Activated effector memory CD4-positive, alpha-beta T cell treated with Interleukin-2 at 50 U/mL for 16 hours (primary cell): ENCODE results near the gene CDK9.
A peak's percentile ranks its signal among the peaks of the same experiment; 100 is the strongest.
"Not testable (repeated sequence)": the region's sequence is repeated elsewhere in the genome, so short reads cannot be mapped to it uniquely, and the experiment has no call there.

Experiments
- DNase-seq: peaks from one replicate; pipeline ENCODE4 v3.0.0-alpha.2; 2020

The CDK9 gene

DNA sequence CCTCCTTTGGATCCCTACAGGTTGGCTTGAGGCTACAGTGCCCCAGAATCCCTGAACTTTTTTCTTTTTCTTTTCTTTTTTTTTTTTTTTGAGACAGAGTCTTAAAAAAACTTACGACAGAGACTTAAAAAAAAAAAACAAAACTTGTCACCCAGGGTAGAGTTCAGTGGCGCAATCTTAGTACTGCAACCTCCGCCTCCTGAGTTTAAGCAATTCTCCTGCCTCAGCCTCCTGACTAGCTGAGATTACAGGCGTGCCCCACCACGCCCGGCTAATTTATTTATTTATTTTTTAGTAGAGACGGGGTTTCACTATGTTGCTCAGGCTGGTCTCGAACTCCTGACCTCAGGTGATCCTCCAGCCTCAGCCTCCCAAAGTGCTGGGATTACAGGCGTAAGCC, 4.9 kb upstream of the CDK9 start:
- DNase-seq = not testable (repeated sequence)

DNA sequence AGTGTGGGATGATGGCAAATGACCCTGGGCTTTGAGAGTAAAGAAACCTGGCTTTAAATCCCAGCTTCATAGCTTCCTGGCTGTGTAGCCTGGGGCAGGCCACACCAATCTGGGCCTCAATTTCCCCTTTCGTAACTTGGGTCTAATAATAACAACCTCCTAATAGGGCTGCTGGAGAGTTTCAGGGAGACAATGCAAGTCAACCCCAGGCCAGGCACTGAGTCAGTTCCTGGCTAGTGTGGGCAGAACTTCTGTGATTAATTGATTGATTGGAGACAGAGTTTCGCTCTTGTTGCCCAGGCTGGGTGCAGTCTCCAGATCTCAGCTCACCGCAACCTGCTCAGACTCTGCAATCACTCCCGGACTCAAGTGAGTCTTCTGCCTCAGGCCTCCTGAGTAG, 4.0 kb upstream of the CDK9 start:
- DNase-seq = no peak

DNA sequence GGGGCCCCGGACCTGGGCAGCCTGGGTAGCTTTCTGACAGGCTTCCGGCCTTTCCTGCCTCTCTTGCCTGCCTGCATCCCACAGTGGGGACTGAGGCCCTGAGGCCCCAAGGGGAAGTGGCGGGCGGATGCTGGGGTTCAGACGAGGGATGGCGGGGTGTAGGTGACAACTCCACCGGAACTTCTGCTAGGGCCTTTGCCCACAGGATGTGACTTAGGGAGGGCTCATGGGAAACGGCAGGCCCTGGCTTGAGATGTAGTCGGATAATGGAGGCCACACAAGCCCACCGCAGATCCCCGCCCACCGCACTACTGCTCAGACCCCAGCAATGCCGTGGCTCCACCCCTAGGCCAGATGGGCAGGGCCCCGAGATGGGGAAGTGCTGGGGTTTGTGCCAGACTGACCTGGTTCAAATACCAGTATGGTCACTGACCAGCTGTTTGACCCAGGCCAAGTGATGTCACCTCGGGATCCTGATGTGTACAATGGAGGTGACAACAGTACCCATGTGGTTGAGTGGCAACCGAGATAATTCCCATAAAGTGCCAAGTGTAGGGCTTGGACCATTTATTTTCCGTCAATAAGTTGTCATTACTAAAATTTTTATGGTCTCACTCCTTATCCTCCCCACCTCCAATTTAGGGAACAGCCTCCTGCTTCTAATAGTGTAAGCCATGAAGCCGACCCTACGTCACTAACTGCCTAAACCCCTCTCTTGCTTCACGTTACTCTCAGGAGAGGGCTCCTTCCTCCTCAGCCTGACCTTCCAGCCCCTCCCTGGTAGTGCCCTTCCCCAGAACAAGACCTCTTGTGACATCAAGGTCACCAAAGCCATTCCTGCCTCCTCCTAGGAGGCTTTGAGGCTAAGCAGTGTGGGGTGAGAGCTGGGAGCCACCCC, 2.5 kb upstream of the CDK9 start:
- peak; percentile 69 for DNase-seq

DNA sequence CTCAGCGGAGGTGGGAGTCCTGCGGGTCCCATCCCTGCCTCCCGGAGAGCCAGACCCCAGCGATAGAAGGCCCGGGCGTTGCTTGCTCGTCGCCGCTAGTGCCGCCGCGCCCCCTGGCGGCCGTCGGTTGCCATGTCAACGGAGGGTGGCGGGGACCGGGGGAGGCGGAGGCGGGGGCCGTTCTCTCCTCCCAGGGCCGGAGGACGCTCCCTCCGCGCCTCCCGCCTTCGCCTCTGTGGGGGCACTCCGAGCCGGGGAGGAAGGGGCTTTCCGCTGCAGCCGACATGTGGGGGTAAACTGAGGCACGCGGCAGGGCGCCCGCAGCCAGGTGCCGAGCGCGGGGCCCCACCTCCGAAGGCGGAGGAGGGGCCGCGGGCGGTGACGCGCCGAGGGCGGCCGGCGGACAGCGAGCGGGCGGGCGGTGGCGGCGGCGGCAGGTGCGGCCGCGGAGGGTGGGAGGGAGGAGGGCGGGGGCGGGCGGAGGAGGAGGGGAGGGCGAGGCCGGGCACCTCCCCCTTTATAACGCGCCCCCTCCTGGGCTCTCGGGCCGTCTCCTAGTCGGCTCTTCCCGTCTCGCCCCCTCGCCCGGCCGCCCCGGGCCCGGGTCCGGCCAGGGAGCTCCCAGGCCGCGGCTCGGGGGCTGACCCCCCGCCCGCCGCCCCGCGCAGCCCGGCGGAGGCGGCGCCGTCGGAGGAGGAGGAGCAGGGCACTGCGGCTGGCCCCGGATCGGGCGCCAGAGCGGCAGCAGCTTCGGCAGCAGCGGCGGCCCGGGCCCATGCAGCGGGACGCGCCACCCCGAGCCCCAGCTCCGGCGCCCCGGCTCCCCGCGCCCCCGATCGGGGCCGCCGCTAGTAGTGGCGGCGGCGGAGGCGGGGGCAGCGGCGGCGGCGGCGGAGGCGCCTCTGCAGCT, 556 bp upstream of the CDK9 start:
- peak; percentile 89 for DNase-seq

DNA sequence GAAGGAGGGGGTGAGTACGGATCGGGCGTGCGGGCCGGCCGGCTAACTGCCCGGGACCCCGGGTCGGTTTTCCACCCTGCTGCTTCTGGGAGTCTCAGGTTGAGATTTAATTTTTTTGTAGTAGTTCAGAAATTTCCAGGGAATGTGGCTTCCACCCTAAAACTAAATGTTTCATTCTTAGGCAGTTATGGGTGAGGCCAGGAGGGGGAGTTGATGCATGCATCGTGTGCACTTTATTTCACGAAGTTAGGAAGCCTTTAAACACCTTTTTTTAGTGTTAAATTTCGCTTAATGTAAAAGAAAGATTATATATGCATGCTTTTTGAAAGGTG, 905 bp downstream of the CDK9 start:
- DNase-seq = no peak

DNA sequence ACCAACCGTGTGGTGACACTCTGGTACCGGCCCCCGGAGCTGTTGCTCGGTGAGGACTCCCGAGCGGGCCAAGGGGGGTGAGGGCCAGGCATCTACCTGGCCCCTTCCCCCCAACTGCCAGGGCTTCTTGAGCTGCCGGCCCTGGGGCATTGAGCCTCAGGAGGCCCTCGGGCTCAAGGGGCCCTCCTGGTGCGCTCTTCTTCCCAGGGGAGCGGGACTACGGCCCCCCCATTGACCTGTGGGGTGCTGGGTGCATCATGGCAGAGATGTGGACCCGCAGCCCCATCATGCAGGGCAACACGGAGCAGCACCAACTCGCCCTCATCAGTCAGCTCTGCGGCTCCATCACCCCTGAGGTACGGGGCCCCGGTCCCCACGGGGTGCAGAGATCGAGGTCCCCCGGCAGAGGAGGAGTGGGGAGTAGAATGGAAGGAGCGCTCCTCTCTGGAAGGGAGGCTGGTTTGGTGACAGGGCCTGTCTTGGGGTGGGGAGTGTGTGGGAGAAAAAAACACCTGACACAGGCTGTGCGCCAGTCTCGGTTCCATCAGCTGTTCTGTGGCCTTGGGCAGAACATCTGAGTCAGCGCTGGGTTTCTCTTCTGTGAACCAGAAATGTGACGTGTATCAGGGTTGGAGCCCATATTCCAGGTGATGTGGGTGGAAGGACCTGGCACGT, 2.6 kb downstream of the CDK9 start:
- no peak for DNase-seq

DNA sequence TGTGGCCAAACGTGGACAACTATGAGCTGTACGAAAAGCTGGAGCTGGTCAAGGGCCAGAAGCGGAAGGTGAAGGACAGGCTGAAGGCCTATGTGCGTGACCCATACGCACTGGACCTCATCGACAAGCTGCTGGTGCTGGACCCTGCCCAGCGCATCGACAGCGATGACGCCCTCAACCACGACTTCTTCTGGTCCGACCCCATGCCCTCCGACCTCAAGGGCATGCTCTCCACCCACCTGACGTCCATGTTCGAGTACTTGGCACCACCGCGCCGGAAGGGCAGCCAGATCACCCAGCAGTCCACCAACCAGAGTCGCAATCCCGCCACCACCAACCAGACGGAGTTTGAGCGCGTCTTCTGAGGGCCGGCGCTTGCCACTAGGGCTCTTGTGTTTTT, 3.3 kb downstream of the CDK9 start:
- no peak for DNase-seq

DNA sequence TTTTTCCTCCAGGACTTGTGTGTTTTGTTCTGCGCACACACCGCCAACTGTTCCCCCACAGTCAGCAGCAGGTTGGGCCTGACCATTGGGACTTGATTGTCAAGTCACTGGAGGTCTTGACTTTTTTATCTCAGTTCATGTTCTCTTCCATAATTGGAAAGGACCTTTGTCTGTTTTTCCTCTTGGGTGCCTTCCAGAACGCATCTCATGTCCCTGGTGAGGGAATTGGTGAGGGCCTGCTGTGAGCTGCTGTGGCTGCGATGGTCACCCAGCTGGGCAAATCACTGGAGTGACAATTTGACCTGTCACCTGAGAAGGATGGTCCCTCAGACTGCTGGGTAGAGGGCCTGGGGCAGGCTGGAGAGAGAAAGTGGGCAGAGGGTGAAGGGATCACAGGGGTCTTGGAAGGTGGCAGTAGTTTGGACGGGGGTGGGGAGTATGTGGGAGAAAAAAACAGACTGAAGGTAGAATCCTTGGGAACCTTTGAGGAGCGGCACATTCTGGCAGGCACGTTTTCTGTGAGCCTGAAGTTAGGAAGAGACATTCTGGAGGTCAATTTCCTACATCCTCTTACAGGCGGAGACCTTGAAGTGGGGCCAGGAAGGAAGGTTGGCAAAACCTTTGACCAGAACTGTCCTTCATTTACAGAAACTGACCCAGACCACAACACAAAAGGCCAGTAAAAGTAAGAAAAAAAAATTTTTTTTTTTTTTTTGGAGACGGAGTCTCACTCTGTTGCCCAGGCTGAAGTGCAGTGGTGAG, 4.4 kb downstream of the CDK9 start:
- no peak for DNase-seq

DNA sequence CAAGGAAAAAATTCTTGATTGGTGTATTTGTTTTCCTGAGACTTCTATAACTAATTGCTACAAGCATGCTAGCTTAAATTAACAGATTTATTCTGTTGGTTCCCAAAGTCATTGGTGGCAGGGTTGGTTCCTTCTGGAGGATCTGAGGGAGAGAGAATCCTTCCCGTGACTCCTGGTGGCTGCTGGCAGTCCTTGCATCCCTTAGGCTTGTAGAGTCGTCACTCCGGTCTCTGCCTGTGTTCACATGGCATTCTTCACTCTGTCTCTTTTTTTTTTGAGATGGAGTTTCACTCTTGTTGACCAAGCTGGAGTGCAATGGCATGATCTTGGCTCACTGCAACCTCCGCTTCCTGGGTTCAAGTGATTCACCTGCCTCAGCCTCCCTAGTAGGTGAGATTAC, 5.3 kb downstream of the CDK9 start:
- no peak for DNase-seq

DNA sequence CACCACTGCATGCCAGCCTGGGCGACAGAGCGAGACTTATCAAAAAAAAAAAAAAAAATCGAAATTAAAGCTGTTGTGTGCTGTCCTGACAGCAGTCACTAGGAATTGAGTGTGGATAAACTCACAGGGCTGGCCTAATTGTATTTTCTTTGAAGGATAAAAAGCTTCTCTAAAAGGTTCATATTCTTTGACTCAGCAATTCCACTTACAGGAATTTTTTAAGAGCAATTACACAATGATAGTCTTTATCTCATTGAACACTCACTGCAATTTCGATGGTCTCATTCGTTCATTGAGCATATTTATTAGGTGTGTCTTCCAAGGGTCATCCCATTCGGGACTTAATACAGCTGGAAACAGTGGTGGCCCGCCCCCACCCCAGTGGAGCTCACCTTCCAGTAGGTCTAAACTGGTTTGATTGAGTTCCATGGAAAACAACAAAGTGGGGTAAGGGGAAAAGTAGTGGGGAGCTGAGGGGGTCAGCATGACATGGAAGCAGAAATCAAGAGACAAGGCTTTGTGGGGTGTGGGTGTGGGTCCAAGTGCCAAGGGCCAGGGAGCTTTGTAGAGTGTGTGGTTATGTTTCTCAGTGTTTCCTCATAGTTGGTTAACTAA, 6.7 kb downstream of the CDK9 start:
- DNase-seq = no peak

DNA sequence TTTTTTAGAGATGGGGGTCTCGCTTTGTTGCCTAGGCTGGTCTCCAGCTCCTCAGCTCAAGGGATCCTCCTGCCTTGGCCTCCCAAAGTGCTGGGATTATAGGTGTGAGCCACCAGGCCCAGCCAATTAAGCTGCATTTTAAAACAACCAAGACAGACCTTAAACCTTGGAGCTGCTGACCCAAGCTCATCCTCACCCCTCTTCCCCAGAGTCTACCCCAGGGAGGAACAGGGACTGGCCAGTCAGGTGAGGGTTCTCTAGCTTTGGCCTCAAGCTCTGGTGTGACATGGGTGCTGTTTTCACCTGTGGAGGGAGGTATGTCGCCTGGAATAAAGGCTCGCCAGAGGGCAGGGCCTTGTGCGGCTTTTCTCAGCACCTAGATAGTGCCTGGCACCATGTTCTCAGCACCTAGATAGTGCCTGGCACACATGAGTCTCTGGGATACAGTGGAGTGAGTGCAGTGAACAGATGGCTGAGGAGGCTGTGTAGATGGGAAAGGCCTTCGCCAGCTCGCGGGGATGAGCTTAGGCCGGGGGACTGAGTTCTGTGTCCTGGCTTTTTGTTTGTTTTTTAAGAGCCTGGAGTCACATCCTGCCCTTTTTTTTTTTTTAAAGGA, 7.4 kb downstream of the CDK9 start:
- DNase-seq = no peak

DNA sequence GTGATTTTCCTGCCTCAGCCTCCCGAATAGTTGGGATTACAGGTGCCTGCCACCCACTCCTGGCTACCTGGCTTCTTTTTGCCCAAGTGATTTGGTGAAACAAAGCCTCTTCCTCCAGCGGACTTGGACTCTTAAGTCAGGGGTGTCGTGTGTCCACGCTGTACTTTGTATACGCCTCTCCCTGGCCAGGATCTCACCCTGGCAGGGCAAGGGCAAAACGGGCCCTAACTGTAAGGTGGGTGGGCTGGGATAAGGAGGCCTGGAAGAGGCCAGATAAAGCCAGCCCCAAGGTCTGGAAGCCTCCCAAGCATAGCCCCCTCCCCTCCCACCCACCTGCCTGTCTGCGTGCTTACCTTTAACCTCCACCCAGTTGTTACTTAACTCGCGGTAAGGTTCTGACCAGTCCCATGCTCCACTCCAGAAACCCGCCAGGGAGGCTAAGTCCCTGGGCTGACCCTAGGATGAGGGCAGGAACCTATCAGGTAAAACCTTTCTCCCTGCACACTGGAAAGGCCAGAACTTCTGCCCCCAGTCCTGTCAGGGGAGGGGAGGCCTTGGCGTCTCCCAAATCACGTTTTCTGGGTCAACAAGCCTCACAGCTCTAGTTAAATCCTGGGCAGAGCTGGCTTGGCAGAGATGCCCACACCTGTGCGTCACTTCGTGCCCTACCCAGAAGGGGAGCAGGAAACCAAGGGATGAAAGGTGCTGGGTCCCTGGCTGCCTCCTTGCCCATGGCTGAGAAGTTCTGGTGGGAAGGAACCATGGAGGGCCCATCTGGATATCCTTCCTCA, 8.4 kb downstream of the CDK9 start:
- DNase-seq = no peak

DNA sequence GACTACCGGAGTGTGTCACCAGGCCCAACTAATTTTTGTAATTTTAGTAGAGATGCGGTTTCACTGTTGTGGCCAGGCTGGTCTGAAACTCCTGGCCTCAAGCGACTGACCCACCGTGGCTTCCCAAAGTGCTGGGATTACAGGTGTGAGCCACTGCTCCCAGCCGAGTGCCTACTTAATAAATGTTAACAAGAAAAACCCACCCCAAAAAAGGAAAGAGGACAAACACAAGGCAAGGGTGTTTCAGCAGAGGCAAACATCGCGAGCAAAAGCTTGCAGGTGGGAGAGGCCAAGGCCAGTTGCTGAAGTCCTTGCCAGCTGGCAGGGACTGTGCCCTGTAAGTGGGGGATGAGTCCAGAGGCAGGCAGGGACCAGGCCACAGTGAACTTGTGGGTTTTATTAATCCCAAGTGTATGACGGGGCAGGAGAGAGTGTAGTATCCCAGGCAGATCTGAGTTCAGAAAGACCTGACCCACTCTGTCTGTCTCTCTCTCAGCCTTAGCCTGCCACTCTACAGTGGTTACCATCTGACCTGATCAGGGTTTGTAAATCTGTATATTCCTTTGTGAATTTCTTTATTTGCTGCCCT, 10.5 kb downstream of the CDK9 start:
- DNase-seq = no peak

DNA sequence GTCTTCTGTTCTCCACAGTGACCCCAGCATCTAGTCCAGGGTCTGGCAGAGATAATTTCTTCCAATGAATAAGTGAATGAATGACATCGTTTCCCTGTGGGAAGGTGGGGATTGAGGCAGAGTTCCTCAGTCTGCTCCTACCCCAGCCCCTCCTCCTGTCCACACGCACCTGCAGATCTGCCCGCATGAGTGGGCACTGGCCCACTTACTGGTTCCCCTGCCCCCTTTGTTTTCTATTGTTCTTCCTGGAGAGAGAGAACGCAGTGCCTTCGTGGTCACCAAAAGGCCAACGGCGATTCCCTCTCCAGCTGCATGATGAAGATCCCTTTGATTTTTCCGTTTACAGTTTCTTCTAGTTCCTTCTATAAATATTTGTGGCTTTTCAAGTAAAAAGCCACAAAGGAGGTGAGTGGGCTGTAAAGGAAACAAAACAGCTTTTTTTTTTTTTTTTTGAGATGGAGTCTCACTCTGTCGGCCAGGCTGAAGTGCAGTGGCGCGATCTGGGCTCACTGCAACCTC, 11.1 kb downstream of the CDK9 start:
- no peak for DNase-seq

DNA sequence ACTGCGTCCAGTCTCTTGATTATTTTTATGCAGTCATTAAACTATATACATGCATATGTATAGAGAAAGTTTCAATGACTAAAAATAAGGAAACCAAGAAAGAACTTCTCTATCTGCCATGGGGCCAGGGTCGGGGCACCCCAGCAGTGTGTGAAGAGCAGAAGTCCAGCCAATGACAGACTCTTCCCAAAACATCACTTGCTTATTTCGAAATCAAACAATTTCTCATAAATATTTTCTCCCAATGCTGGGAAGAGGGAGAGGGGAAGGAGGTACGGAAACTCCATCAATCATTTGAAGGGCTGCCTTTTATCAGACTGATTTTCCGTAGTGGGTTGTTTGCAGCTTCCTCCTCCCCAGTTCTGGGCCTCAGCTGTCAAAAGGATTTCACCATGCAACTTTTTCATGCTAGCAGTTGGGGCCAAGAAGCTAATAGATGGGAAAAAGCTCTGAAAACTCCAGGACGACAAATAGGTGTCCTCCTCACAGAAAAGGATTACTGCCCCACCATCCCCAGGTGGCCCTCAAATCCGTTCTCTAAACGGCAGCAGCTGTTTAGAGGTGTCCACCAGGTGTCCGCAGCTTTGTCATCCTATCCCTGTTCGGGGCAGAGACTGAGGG, 16.2 kb downstream of the CDK9 start:
- no peak for DNase-seq

DNA sequence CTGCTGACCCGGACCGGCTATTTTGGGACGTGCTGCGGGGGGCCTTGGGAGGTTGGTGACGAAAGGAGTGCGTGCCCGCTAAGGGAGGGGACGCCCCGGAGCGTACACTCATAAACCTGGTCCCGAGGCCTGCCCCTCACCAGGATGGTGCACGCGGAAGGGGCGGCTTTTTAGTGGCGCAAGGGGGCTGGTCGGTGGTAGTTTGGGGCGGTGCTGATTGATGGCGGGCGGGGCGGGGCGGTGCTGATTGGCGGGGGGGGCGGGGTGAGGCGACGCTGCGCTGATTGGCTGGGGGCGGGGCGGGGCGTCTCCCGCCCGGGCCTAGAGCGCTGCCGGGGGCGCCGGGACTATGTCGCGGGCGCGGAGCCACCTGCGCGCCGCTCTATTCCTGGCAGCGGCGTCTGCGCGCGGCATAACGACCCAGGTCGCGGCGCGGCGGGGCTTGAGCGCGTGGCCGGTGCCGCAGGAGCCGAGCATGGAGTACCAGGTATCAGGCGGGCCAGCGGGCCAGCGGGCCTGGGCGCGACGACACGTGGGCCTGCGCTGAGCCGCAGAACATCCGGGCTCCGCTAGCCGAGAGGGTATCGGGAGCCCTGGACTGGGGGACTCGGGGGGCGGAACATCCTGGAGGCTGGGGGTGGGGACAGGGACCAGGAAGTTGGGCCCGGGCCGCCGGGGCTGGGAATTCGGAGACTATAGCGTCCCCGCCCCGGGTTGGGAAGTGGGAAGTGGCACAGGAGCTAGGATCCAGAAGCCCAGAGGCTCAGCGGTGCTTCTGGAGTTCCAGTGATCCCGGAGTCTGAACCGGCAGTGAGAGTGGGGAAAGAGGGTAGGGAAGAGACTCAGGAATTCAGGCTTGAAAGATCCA, 17.0 kb downstream of the CDK9 start, which contains the start of gene FPGS:
Gene FPGS (plus strand): TSS at position 307 of the 868 bp plus-strand sequence. CDS start 43 bp downstream, at position 350.
- DNase-seq = peak; percentile 75

DNA sequence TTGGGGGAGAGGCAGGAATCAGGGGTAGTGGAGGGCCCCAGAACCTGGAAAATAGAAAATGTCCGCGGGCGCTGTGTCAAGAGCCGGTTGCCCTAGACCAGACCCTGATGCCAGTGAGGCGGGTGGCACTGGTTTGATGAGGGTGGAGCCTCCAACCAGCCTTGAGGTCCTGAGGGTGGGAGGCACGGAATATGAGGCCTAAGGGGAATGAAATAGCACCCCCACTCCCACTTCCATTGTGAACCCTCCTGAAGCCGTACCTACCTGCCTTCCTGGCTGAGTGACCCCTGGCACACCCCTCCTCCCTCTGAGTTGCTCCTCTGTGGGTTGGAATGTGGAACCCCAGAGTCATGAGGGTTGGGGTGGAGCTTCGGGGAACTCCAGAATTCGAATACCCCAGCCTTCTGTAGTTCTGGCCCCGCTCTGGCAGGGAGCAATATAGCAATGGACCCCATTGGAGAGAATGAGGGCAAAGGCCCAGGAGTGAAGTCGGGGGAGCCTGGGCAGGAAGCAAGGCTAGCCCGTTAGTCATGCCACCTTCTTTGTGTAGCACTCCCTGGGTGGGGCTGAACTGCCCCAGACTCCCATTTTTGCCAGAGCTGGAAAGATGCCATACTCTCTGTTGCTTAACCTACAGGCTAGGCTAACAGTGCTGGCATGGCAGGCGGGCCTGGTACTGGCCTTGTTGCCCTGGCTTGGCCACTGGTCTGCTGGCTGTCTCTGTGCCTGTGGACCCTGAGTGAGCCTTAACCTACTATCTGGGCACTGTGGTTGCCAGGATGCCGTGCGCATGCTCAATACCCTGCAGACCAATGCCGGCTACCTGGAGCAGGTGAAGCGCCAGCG, 17.9 kb downstream of the CDK9 start:
- no peak for DNase-seq

DNA sequence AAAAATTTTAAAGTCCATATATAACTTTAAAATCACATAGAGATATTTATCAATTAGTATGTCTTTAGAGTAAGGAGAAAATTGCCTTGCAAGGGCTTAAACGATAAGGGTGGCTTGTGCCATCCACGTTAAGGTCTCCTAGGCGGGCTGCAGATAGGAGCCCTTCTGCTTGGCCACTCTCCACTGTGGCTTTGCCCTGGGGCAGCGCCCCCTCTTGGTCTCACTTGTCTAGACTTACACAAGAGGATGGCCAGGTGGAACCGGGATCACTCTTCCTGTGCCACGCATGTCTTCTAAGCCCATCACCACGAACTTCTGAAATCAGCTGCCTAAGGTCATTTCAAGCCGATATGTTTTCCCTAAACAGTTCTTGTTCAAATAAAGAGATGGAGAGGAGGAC, 19.8 kb downstream of the CDK9 start:
- DNase-seq = peak; percentile 9
